Retinal pigment epithelial cell (primary cell): ENCODE results near the gene APH1B.
"Not testable (repeated sequence)": the region's sequence is repeated elsewhere in the genome, so short reads cannot be mapped to it uniquely, and the experiment has no call there.

Source experiments
- DNase-seq: peaks from one replicate; pipeline ENCODE4 v3.0.0-alpha.2; 2010; ENCODE audit warnings: low read depth
- H3K4me3 ChIP-seq: 2 replicates; pipeline ENCODE4 v1.5.1; 2011; ENCODE audit warnings: mild to moderate bottlenecking, low read length, control low read depth, moderate library complexity
- TF ChIP-seq, protein P1 (sequence below): conservative IDR thresholded peaks from 2 replicates; pipeline ENCODE4 v1.5.1; 2011; ENCODE audit warnings: low read depth, low read length, control low read depth, inconsistent platforms

Gene APH1B

DNA sequence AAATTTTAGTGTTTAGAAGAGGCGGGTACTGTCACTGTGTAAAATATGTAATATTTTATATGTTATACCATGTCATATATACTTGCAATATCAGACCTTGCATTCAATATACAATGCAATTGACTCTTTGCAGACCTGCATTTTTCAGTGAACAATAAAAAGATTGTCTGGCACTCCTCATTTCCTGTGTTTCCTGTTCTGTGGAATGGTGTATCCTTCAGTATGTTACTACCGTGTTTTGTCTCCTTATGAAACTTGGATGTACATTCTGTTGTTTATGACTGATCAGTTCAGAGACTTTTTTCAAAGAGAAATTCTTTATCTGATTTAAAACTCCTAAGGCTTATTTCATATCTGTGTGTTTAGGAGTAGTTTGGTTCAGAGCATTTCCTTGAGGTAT, 31.5 kb downstream of the APH1B start:
- DNase-seq = no peak
- TF ChIP-seq, protein P1, sequence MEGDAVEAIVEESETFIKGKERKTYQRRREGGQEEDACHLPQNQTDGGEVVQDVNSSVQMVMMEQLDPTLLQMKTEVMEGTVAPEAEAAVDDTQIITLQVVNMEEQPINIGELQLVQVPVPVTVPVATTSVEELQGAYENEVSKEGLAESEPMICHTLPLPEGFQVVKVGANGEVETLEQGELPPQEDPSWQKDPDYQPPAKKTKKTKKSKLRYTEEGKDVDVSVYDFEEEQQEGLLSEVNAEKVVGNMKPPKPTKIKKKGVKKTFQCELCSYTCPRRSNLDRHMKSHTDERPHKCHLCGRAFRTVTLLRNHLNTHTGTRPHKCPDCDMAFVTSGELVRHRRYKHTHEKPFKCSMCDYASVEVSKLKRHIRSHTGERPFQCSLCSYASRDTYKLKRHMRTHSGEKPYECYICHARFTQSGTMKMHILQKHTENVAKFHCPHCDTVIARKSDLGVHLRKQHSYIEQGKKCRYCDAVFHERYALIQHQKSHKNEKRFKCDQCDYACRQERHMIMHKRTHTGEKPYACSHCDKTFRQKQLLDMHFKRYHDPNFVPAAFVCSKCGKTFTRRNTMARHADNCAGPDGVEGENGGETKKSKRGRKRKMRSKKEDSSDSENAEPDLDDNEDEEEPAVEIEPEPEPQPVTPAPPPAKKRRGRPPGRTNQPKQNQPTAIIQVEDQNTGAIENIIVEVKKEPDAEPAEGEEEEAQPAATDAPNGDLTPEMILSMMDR = no peak
- no peak overlapping the region for H3K4me3 ChIP-seq

DNA sequence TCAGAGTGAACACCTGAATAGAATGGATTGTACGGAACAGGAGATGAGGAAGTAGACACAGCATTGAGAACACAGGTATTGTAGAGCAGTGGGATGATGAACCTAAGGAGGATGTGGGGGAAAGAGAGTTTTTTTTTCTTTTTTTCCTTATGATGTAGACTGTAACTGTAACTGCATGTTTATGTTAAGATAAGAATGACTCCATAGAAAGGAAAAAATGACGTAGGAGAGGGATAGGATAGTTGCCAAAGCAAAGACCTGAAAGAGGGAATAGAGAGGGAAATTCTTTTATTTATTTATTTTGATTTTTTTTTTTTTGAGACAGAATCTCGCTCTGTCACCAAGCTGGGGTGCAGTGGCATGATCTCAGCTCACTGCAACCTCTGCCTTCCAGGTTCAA, 33.2 kb downstream of the APH1B start:
- no peak for DNase-seq
- no peak overlapping the region for H3K4me3 ChIP-seq
- TF ChIP-seq, protein P1 = no peak

DNA sequence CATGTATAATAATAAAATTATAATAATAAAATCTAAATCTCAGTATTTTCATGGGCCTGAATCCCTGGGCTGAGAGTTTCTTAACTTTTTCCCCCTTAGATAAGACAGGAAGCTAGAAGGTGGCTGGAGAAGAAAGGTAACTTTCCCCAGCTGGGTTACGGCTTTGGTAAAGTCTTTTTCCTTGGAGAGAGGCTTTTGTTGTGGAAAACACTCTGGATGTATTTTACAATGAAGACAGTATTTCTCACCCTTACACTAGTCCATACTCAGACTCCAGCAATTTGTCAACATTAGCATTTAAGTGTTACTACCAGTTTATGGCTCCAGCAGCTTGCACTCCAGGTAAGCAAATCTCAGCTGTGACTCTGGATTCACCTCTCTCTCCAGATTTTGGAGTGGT, 34.9 kb downstream of the APH1B start:
- TF ChIP-seq, protein P1 = no peak
- DNase-seq = no peak
- no peak overlapping the region for H3K4me3 ChIP-seq

DNA sequence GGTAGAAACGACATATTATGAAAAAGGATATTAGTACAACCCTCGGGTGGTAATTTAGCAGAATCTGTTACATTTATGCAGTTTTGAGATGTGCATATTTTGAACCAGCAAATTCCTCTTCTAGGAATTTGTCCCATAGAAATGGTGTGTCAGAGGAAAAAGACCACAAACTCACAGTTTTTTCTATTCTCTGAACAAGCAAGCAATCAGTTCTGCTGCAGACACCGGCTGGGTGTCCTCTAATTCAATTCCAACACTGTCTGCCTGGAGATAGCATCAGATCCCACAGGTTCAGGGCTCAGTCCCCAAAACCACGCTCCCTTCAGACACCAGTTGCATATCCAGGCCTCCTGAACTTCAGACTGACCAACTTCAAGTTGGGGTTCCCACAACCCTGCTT, 36.4 kb downstream of the APH1B start:
- TF ChIP-seq, protein P1 = no peak
- DNase-seq = no peak
- H3K4me3 ChIP-seq = no peak overlapping the region

DNA sequence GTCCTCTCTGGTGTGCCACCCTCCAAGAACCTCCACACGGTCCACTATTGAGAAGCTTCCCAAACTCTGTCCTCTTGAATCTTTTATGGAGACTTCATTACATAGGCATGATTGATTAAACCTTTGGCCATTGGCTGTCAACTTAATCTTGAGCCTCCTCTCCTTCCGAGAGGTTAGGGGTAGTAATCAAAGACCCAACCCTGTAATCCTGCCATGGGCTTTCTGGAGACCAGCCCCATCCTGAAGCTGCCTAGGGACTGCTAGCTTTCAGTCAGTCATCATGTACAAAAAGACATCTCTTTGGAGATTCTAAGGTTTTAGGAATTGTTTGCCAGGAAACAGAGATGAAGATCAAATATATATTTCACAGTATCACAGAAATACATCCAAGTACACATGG, 37.0 kb downstream of the APH1B start:
- TF ChIP-seq, protein P1 = no peak
- DNase-seq = no peak
- no peak overlapping the region for H3K4me3 ChIP-seq

DNA sequence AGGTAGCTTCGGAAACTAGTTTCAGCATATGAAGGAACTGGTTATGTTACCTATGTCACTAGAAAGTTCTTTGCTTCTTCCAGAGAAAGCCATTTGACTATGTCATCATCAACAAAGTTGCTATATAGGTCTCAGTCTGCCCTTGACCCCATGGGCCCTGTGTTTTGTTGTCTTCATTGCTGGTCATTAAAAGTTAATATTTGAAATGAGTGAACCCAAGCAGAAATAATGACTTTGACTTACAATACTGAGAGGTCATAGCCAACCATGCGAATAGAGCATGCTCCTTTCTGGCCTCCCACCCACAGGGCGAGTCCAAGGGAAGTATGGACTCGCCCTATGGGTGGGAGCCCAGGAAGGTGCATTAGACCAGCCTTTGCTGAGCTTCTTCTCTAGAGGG, 40.9 kb downstream of the APH1B start:
- TF ChIP-seq, protein P1 = no peak
- DNase-seq = no peak
- no peak overlapping the region for H3K4me3 ChIP-seq

DNA sequence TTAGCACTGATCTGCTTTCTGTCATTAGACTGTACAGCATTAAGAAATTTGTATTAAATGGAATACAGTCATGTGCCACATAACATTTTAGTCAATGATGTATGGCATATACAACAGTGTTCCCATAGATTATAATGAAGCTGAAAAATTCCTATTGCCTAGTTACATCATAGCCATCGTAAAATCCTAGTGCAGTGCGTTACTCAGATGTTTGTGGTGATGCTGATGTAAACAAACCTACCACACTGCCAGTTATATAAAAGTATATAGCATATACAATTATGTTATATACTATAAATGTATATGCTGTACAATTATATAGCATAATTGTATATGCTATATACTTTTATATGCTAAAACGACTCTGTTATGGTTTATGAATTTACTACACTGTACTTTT, 41.7 kb downstream of the APH1B start:
- TF ChIP-seq, protein P1 = no peak

DNA sequence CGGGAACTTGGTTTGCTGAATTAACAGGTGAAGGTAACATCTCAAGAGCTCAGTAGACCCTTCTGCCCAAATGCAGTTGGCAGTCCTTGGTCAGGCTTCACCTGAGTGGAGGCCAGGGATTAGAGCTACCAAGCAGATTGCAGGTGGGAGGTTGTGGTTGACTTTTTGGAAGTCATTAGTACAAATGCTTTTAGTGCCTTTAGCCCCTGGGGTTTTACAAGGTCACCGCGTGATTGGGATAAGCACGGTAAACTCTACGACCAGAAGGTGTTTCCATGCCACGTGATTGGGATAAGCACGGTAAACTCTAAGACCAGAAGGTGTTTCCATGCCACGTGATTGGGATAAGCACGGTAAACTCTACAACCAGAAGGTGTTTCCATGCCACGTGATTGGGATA, 43.0 kb downstream of the APH1B start:
- not testable (repeated sequence) for DNase-seq, H3K4me3 ChIP-seq

More for the DNA sequence above, 41.7 kb downstream of the APH1B start:
- no peak for DNase-seq
- no peak overlapping the region for H3K4me3 ChIP-seq

DNA sequence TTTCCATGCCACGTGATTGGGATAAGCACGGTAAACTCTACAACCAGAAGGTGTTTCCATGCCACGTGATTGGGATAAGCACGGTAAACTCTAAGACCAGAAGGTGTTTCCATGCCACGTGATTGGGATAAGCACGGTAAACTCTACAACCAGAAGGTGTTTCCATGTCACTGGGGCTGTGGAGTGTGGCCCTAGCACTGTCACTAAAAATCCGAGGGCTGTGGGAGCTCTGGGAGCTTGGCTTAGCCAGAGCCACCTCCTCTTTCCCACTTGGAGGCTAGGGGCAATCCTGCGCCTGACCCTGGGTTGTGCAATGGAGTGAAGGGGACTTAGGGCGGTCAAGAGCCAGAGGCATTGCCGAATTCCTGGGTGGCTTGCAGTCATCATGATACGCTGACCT, 43.6 kb downstream of the APH1B start:
- DNase-seq = not testable (repeated sequence)

More for the DNA sequence above, 43.6 kb downstream of the APH1B start:
- not testable (repeated sequence) for H3K4me3 ChIP-seq
